Stimulated activated CD4-positive, alpha-beta T cell treated with anti-CD3 and anti-CD28 coated beads, Interleukin-1b, Interleukin-23, amount 100 ng/mL, for 48 hours (primary cell): ENCODE measurements around the gene PRKCB.

Experiments
- DNase-seq: peaks from one replicate; pipeline ENCODE4 v3.0.0-alpha.2; 2020

The PRKCB gene

GRCh38 chr16:24052329-24053098 lies 216.7 kb downstream of the PRKCB start:
- no peak for DNase-seq

GRCh38 chr16:24053099-24053946 lies 217.5 kb downstream of the PRKCB start:
- DNase-seq, result no peak

- DNase-seq, result no peak
Observed at GRCh38 chr16:24054741-24055491, 219.1 kb downstream of the PRKCB start.

- DNase-seq, result no peak
Observed at GRCh38 chr16:24062270-24062817, 226.6 kb downstream of the PRKCB start.

- DNase-seq, result no peak
Observed at GRCh38 chr16:24069036-24069590, 233.3 kb downstream of the PRKCB start.

- peak; percentile 48 for DNase-seq
Observed at GRCh38 chr16:24070851-24071250, 235.1 kb downstream of the PRKCB start.

- no peak for DNase-seq
Observed at GRCh38 chr16:24071666-24072360, 236.0 kb downstream of the PRKCB start.

- DNase-seq, result no peak
Observed at GRCh38 chr16:24073321-24073720, 237.5 kb downstream of the PRKCB start.

- no peak for DNase-seq
Observed at GRCh38 chr16:24074574-24074973, 238.8 kb downstream of the PRKCB start.

GRCh38 chr16:24075302-24075701 lies 239.5 kb downstream of the PRKCB start:
- DNase-seq, result no peak

- peak; percentile 38 for DNase-seq
Observed at GRCh38 chr16:24075931-24076716, 240.3 kb downstream of the PRKCB start.

- DNase-seq, result no peak
Observed at GRCh38 chr16:24077292-24077691, 241.5 kb downstream of the PRKCB start.

GRCh38 chr16:24077966-24078365 lies 242.2 kb downstream of the PRKCB start:
- no peak for DNase-seq

GRCh38 chr16:24085666-24086065 lies 249.9 kb downstream of the PRKCB start:
- DNase-seq, result no peak

- no peak for DNase-seq
Observed at GRCh38 chr16:24087891-24088410, 252.2 kb downstream of the PRKCB start.

- peak; percentile 21 for DNase-seq
Observed at GRCh38 chr16:24088767-24089166, 253.0 kb downstream of the PRKCB start.

GRCh38 chr16:24091125-24091524 lies 255.3 kb downstream of the PRKCB start:
- no peak for DNase-seq

GRCh38 chr16:24093049-24093448 lies 257.3 kb downstream of the PRKCB start:
- no peak for DNase-seq

- no peak for DNase-seq
Observed at GRCh38 chr16:24094660-24095059, 258.9 kb downstream of the PRKCB start.

GRCh38 chr16:24098896-24099295 lies 263.1 kb downstream of the PRKCB start:
- no peak for DNase-seq

- DNase-seq, result no peak
Observed at GRCh38 chr16:24101431-24101830, 265.6 kb downstream of the PRKCB start.
